ENCODE results near the gene TRIM69.

DNA sequence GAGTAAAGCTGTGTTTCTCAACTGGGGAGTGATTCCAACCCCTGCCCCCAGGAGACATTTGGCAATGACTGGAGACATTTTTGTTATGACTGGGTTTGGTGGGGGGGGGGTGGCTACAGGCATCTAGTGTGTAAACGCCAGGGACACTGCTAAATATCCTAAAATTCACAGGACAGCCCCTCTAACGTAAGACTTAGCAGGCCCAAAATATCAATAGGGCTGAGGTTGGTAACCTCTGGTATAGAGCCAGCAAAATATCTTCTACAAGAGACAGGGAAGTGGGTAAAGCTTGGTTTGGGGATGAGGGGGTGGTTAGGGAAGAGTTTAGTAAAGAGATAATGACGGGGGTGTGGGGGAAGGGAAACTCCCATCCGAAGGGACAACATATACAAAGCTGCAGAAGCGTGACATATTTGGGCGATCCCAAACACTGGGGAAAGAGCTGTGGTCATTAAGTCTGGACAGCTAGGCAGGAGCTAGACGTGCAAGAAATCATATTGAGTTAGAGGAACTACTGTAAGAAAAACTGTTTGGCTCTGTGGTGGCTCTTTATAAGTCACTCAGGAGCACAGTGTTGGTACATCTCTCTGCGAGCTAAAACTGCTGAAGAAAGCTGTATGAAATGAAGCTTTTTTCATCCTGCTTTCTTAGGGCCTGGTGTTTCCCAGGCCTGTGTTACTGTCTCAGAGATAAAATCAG is 697 bp upstream of the TRIM69 start:
- TF ChIP-seq POLR2A (IDR thresholded peaks at IDR 0.05): peak in 1 of 4 donors; percentile 44
- TF ChIP-seq, protein P1, sequence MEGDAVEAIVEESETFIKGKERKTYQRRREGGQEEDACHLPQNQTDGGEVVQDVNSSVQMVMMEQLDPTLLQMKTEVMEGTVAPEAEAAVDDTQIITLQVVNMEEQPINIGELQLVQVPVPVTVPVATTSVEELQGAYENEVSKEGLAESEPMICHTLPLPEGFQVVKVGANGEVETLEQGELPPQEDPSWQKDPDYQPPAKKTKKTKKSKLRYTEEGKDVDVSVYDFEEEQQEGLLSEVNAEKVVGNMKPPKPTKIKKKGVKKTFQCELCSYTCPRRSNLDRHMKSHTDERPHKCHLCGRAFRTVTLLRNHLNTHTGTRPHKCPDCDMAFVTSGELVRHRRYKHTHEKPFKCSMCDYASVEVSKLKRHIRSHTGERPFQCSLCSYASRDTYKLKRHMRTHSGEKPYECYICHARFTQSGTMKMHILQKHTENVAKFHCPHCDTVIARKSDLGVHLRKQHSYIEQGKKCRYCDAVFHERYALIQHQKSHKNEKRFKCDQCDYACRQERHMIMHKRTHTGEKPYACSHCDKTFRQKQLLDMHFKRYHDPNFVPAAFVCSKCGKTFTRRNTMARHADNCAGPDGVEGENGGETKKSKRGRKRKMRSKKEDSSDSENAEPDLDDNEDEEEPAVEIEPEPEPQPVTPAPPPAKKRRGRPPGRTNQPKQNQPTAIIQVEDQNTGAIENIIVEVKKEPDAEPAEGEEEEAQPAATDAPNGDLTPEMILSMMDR (IDR thresholded peaks at IDR 0.05): peak in 1 of 6 experiments; percentile 13
- peak in 1 of 2 donors; percentile 11 for TF ChIP-seq POLR2AphosphoS5 (IDR thresholded peaks at IDR 0.05)
